GM23338 (cell line): ENCODE measurements around the gene HTR4. TPM values are rescaled to one million over a fixed set of nuclear protein-coding genes. Genes with fewer than 3 reads are reported as not detected.

Experiments used
- ATAC-seq: fragments of 200-7000 bp; cut with Tn5 transposase; 3 replicates; pipeline ENCODE4 v1.9.1; 2020
- DNase-seq: peaks from one replicate; pipeline ENCODE4 v3.0.0-alpha.2; 2015; ENCODE audit warnings: low spot score
- H2AFZ ChIP-seq: fragments of 200-600 bp; sonication (generic); 2 replicates; pipeline ENCODE4 v1.8.0; 2016; ENCODE audit warnings: antibody characterized with exemption, mild to moderate bottlenecking, moderate library complexity
- H3F3A ChIP-seq: fragments of 200-600 bp; sonication (generic); replicated peaks from 2 replicates; pipeline ENCODE4 v1.8.0; 2017; ENCODE audit warnings: antibody characterized with exemption, mixed run types, low read depth
- H3K27ac ChIP-seq: fragments of 200-600 bp; sonication (generic); 2 replicates; pipeline ENCODE4 v1.6.1; 2016; ENCODE audit warnings: low read depth
- H3K27me3 ChIP-seq: fragments of 200-600 bp; sonication (generic); 2 replicates; pipeline ENCODE4 v1.8.0; 2016; ENCODE audit warnings: mild to moderate bottlenecking, mixed run types, moderate library complexity; ENCODE audit not compliant: insufficient read depth
- H3K36me3 ChIP-seq: fragments of 200-600 bp; sonication (generic); 2 replicates; pipeline ENCODE4 v1.8.0; 2016; ENCODE audit warnings: mild to moderate bottlenecking; ENCODE audit not compliant: insufficient read depth
- H3K4me1 ChIP-seq: fragments of 200-600 bp; sonication (generic); 2 replicates; pipeline ENCODE4 v1.8.0; 2016; ENCODE audit warnings: mild to moderate bottlenecking, moderate library complexity; ENCODE audit not compliant: insufficient read depth
- H3K4me2 ChIP-seq: fragments of 200-600 bp; sonication (generic); 2 replicates; pipeline ENCODE4 v1.7.1; 2017; ENCODE audit warnings: mixed run types
- H3K4me3 ChIP-seq: fragments of 200-600 bp; sonication (generic); 2 replicates; pipeline ENCODE4 v1.6.1; 2016; ENCODE audit warnings: mixed run types
- H3K79me2 ChIP-seq: fragments of 200-600 bp; sonication (generic); replicated peaks from 2 replicates; pipeline ENCODE4 v1.8.0; 2017; ENCODE audit warnings: mild to moderate bottlenecking; ENCODE audit not compliant: insufficient read depth
- H3K9me2 ChIP-seq: fragments of 200-600 bp; sonication (generic); 2 replicates; pipeline ENCODE4 v1.8.0; 2017; ENCODE audit not compliant: insufficient read depth
- H4K20me1 ChIP-seq: fragments of 200-600 bp; sonication (generic); replicated peaks from 2 replicates; pipeline ENCODE4 v1.8.0; 2017; ENCODE audit warnings: mild to moderate bottlenecking; ENCODE audit not compliant: insufficient read depth
- H3K27ac Mint-ChIP-seq: 2 replicates; pipeline ENCODE4 v1.8.0; 2020; ENCODE audit warnings: inconsistent platforms, mild to moderate bottlenecking, moderate library complexity, mixed read lengths
- H3K27me3 Mint-ChIP-seq: 3 replicates; pipeline ENCODE4 v1.8.0; 2022; ENCODE audit warnings: low read depth, mild to moderate bottlenecking, moderate library complexity, mixed read lengths, inconsistent platforms; ENCODE audit not compliant: insufficient read depth, poor library complexity
- H3K36me3 Mint-ChIP-seq: 3 replicates; pipeline ENCODE4 v1.8.0; 2021; ENCODE audit warnings: low read depth, mild to moderate bottlenecking, inconsistent platforms, moderate library complexity, mixed read lengths
- H3K4me1 Mint-ChIP-seq: 3 replicates; pipeline ENCODE4 v1.8.0; 2020; ENCODE audit warnings: mild to moderate bottlenecking, inconsistent platforms, mixed read lengths
- H3K4me3 Mint-ChIP-seq: 3 replicates; pipeline ENCODE4 v1.8.0; 2021; ENCODE audit warnings: moderate library complexity, mild to moderate bottlenecking, inconsistent platforms, mixed read lengths
- H3K9me3 Mint-ChIP-seq: 3 replicates; pipeline ENCODE4 v1.8.0; 2020; ENCODE audit warnings: moderate library complexity, mild to moderate bottlenecking, inconsistent platforms, mixed read lengths
- CREB1 ChIP-seq: fragments of 250-450 bp; sonication (Bioruptor Pico); IDR thresholded peaks from 2 replicates; pipeline ENCODE4 v1.5.0; 2020; ENCODE audit warnings: low read depth, mild to moderate bottlenecking, moderate library complexity
- EZH2 ChIP-seq: fragments of 200-600 bp; sonication (generic); IDR thresholded peaks from one replicate; pipeline ENCODE4 v1.8.0; 2017; ENCODE audit warnings: antibody characterized with exemption, mild to moderate bottlenecking, low read depth; ENCODE audit not compliant: unreplicated experiment
- EZH2phosphoT487 ChIP-seq: fragments of 200-600 bp; sonication (generic); IDR thresholded peaks from one replicate; pipeline ENCODE4 v1.8.1; 2018; ENCODE audit warnings: antibody characterized with exemption; ENCODE audit not compliant: unreplicated experiment
- NANOG ChIP-seq: IDR thresholded peaks from 2 replicates; pipeline ENCODE4 v1.6.1; 2016; ENCODE audit warnings: antibody characterized with exemption, borderline replicate concordance
- STAT1 ChIP-seq: IDR thresholded peaks from one replicate; pipeline ENCODE4 v1.6.1; 2016; ENCODE audit warnings: antibody characterized with exemption; ENCODE audit not compliant: unreplicated experiment
- ZNF114 ChIP-seq: fragments of 250-450 bp; sonication (Bioruptor Pico); IDR thresholded peaks from 2 replicates; pipeline ENCODE4 v1.5.0; 2020; ENCODE audit warnings: mild to moderate bottlenecking, moderate library complexity
- ZNF331 ChIP-seq: fragments of 250-450 bp; sonication (Bioruptor Pico); IDR thresholded peaks from 2 replicates; pipeline ENCODE4 v1.5.0; 2020; ENCODE audit warnings: low read depth, mild to moderate bottlenecking, moderate library complexity
- polyA plus RNA-seq: library from polyadenylated mRNA; unstranded; fragments of >200 nt; fragmentation: Nextera tagmentation; extraction: Ambion mirVana; gene quantifications from 2 replicates; pipeline ENCODE4 v1.2.1, GENCODE V29; 2016
- total RNA-seq: library from RNA; depleted of rRNA; stranded (reverse); fragments of >200 nt; shearing (Covaris generic); gene quantifications from 2 replicates; pipeline ENCODE4 v1.2.3, GENCODE V29; 2014
- TF ChIP-seq, protein P1 (sequence below), 2 experiments: fragments of 200-600 bp in 1 of 2; sonication (generic) in 1 of 2; conservative IDR thresholded peaks; 2 replicates each; pipeline versions ENCODE4 v1.5.1 to v1.6.1; 2016 to 2017; ENCODE audit warnings: antibody characterized with exemption in 2 of 2, low read depth in 2 of 2, mild to moderate bottlenecking in 2 of 2, moderate library complexity in 1 of 2
- TF ChIP-seq, protein P2 (sequence below): IDR thresholded peaks from 2 replicates; pipeline ENCODE4 v1.6.1; 2016; ENCODE audit warnings: antibody characterized with exemption
- TF ChIP-seq, protein P3 (sequence below): fragments of 250-450 bp; sonication (Bioruptor Pico); IDR thresholded peaks from 2 replicates; pipeline ENCODE4 v1.5.0; 2020; ENCODE audit warnings: mild to moderate bottlenecking, moderate library complexity

HTR4 gene
- total and polyA plus RNA-seq, 2 experiments from 2014 or later = 0.10 TPM; not detected in 1

DNA sequence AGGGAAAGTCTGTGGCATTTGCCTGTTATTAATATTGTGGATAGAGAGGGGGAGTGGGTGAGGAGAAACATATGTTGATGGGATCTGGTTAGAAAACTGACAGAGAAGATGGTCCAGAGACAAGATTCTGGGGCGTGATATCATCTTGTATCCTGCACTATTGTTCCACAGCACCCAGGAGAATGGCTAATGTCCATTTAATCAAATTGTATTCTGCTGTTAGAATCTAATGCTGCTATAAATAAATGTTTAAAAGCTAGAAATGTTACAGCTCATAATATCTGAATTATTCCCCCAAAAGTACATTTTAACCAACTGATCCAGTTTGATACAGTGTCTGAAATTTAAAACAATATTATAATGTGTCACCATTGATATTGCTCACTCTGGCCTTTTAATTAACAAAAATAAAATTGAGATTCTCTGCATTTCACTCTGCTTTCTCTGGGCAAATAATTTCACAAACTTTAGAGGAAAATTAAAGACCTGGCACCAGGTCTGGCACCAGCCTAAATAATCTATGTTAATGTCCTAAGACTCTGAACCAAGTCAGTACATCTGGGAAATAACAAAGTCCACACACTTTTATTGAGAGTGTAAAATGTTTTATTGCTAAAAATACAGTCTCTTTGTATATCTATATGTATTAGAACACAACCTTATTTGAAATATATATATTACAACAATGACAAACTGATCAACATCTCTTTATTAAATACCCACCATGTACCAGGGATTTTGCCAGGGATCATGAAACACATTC is 18.8 kb downstream of the HTR4 start:
- Histone ChIP-seq H3K4me2 (no peak overlapping the region), H3F3A (no peaks in the 10 kb centered on the region), H3K27me3 (no peaks in the 10 kb centered on the region), H3K4me3 (no peak overlapping the region), H3K36me3 (no peaks in the 10 kb centered on the region), H2AFZ (no peak overlapping the region), H4K20me1 (no peaks in the 10 kb centered on the region), H3K9me2 (no peaks in the 10 kb centered on the region), H3K4me1 (no peaks in the 10 kb centered on the region), H3K27ac (no peak overlapping the region), H3K79me2 (no peaks in the 10 kb centered on the region)
- no peak for DNase-seq
- no peak for ATAC-seq
- Mint-ChIP-seq H3K36me3 (no peaks in the 10 kb centered on the region), H3K27ac (no peak overlapping the region), H3K9me3 (no peaks in the 10 kb centered on the region), H3K27me3 (peaks cover 1% of the 10 kb centered on the region), H3K4me3 (no peak overlapping the region), H3K4me1 (no peaks in the 10 kb centered on the region; the same call in 1 of the 3 replicates)
- no peak for TF ChIP-seq ZNF331 (CRISPR knock-in tag)
- TF ChIP-seq, protein P1, sequence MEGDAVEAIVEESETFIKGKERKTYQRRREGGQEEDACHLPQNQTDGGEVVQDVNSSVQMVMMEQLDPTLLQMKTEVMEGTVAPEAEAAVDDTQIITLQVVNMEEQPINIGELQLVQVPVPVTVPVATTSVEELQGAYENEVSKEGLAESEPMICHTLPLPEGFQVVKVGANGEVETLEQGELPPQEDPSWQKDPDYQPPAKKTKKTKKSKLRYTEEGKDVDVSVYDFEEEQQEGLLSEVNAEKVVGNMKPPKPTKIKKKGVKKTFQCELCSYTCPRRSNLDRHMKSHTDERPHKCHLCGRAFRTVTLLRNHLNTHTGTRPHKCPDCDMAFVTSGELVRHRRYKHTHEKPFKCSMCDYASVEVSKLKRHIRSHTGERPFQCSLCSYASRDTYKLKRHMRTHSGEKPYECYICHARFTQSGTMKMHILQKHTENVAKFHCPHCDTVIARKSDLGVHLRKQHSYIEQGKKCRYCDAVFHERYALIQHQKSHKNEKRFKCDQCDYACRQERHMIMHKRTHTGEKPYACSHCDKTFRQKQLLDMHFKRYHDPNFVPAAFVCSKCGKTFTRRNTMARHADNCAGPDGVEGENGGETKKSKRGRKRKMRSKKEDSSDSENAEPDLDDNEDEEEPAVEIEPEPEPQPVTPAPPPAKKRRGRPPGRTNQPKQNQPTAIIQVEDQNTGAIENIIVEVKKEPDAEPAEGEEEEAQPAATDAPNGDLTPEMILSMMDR (conservative IDR thresholded peaks at IDR 0.05; ENCODE audit: low read depth in 2 of 2) = no peak
- TF ChIP-seq, protein P2, sequence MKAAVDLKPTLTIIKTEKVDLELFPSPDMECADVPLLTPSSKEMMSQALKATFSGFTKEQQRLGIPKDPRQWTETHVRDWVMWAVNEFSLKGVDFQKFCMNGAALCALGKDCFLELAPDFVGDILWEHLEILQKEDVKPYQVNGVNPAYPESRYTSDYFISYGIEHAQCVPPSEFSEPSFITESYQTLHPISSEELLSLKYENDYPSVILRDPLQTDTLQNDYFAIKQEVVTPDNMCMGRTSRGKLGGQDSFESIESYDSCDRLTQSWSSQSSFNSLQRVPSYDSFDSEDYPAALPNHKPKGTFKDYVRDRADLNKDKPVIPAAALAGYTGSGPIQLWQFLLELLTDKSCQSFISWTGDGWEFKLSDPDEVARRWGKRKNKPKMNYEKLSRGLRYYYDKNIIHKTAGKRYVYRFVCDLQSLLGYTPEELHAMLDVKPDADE = no peak
- TF ChIP-seq ZNF114 (CRISPR knock-in tag) = no peak
- TF ChIP-seq NANOG = no peak
- no peak for TF ChIP-seq CREB1 (CRISPR knock-in tag)

DNA sequence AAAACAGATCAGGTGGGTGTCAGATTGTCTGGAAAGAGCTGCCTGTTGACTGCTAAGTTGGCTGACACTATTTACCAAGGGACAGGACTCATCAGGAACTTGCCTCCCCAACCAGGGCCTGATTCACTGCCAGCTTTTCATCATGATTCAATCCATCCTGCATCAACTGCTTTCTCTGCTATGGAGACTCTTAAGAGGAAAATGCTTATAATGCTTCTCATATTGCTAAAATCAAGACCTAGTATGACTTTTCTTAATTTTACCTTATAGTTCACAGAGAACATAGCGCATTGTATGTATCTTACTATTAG is 21.3 kb downstream of the HTR4 start:
- ATAC-seq (no peak), DNase-seq (no peak)
- H3K27me3 Mint-ChIP-seq = no peaks in the 10 kb centered on the region
- Histone ChIP-seq H3K4me2 (no peak overlapping the region), H3K36me3 (no peaks in the 10 kb centered on the region), H3F3A (no peaks in the 10 kb centered on the region), H3K79me2 (no peaks in the 10 kb centered on the region), H3K27me3 (no peaks in the 10 kb centered on the region), H3K4me1 (no peaks in the 10 kb centered on the region), H3K9me2 (no peaks in the 10 kb centered on the region), H4K20me1 (no peaks in the 10 kb centered on the region), H3K27ac (no peak overlapping the region), H2AFZ (no peak overlapping the region), H3K4me3 (no peak overlapping the region)
- H3K36me3 Mint-ChIP-seq = no peaks in the 10 kb centered on the region
- no peaks in the 10 kb centered on the region; the same call in 2 of the 3 replicates for H3K4me1 Mint-ChIP-seq
- no peak overlapping the region for H3K4me3 Mint-ChIP-seq
- H3K9me3 Mint-ChIP-seq = no peaks in the 10 kb centered on the region
- H3K27ac Mint-ChIP-seq = no peak overlapping the region
- TF ChIP-seq STAT1 = no peak
- no peak for TF ChIP-seq ZNF114 (CRISPR knock-in tag)
- no peak for TF ChIP-seq NANOG
- TF ChIP-seq EZH2phosphoT487 = no peak
- TF ChIP-seq ZNF331 (CRISPR knock-in tag) = no peak
- no peak for TF ChIP-seq CREB1 (CRISPR knock-in tag)
- TF ChIP-seq, protein P3, sequence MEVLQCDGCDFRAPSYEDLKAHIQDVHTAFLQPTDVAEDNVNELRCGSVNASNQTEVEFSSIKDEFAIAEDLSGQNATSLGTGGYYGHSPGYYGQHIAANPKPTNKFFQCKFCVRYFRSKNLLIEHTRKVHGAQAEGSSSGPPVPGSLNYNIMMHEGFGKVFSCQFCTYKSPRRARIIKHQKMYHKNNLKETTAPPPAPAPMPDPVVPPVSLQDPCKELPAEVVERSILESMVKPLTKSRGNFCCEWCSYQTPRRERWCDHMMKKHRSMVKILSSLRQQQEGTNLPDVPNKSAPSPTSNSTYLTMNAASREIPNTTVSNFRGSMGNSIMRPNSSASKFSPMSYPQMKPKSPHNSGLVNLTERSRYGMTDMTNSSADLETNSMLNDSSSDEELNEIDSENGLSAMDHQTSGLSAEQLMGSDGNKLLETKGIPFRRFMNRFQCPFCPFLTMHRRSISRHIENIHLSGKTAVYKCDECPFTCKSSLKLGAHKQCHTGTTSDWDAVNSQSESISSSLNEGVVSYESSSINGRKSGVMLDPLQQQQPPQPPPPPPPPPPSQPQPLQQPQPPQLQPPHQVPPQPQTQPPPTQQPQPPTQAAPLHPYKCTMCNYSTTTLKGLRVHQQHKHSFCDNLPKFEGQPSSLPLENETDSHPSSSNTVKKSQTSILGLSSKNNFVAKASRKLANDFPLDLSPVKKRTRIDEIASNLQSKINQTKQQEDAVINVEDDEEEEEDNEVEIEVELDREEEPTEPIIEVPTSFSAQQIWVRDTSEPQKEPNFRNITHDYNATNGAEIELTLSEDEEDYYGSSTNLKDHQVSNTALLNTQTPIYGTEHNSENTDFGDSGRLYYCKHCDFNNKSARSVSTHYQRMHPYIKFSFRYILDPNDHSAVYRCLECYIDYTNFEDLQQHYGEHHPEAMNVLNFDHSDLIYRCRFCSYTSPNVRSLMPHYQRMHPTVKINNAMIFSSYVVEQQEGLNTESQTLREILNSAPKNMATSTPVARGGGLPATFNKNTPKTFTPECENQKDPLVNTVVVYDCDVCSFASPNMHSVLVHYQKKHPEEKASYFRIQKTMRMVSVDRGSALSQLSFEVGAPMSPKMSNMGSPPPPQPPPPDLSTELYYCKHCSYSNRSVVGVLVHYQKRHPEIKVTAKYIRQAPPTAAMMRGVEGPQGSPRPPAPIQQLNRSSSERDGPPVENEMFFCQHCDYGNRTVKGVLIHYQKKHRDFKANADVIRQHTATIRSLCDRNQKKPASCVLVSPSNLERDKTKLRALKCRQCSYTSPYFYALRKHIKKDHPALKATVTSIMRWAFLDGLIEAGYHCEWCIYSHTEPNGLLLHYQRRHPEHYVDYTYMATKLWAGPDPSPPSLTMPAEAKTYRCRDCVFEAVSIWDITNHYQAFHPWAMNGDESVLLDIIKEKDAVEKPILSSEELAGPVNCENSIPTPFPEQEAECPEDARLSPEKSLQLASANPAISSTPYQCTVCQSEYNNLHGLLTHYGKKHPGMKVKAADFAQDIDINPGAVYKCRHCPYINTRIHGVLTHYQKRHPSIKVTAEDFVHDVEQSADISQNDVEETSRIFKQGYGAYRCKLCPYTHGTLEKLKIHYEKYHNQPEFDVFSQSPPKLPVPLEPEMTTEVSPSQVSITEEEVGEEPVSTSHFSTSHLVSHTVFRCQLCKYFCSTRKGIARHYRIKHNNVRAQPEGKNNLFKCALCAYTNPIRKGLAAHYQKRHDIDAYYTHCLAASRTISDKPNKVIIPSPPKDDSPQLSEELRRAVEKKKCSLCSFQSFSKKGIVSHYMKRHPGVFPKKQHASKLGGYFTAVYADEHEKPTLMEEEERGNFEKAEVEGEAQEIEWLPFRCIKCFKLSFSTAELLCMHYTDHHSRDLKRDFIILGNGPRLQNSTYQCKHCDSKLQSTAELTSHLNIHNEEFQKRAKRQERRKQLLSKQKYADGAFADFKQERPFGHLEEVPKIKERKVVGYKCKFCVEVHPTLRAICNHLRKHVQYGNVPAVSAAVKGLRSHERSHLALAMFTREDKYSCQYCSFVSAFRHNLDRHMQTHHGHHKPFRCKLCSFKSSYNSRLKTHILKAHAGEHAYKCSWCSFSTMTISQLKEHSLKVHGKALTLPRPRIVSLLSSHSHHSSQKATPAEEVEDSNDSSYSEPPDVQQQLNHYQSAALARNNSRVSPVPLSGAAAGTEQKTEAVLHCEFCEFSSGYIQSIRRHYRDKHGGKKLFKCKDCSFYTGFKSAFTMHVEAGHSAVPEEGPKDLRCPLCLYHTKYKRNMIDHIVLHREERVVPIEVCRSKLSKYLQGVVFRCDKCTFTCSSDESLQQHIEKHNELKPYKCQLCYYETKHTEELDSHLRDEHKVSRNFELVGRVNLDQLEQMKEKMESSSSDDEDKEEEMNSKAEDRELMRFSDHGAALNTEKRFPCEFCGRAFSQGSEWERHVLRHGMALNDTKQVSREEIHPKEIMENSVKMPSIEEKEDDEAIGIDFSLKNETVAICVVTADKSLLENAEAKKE (CRISPR knock-in tag) = no peak
- TF ChIP-seq EZH2 = no peak
